Measurements from ENCODE around the gene SPTBN2. TPM values are rescaled to one million over a fixed set of nuclear protein-coding genes. Genes with fewer than 3 reads are reported as not detected.

Gene SPTBN2
- polyA plus RNA-seq, 2 of the 4 experiments (the other 2 are of a cell fraction), result 4.4 to 9.9 TPM

GRCh38 chr11:66713746-66714480, 15.1 kb downstream of the SPTBN2 start:
- no peak for ATAC-seq
- no peak for DNase-seq (ENCODE audit: low read depth in 1 of 2, low spot score in 1 of 2)
- WGBS (ENCODE audit: missing lambda C conversion rate), result 80% methylated on average over 12 of the region's 12 CpGs
- ChIA-PET POLR2A (no interaction called here), CTCF (interaction anchor here (0.7 to 2.8 kb wide), 6 partner anchors 9 to 120 kb away, joined by 3 to 8 read pairs (median 4); no protein-coding TSS in a partner anchor)
- TF ChIP-seq HOXA7 (CRISPR knock-in tag; IDR thresholded peaks at IDR 0.05) (no peak), KDM1A (IDR thresholded peaks at IDR 0.05; ENCODE audit: low read depth) (no peak), ZSCAN20 (CRISPR knock-in tag; IDR thresholded peaks at IDR 0.05) (no peak), TP53 (CRISPR knock-in tag; IDR thresholded peaks at IDR 0.05) (no peak), KDM5A (IDR thresholded peaks at IDR 0.05) (no peak), ZC3H11A (IDR thresholded peaks at IDR 0.05) (no peak), GATA3 (IDR thresholded peaks at IDR 0.05; ENCODE audit: borderline replicate concordance) (no peak), HES2 (IDR thresholded peaks at IDR 0.05) (no peak), SMC3 (IDR thresholded peaks at IDR 0.05) (no peak), FOSL2 (IDR thresholded peaks at IDR 0.05) (no peak), FOSL2 (CRISPR knock-in tag; IDR thresholded peaks at IDR 0.05) (no peak), JUNB (IDR thresholded peaks at IDR 0.05) (no peak), HOXB5 (CRISPR knock-in tag; IDR thresholded peaks at IDR 0.05) (no peak), EHMT2 (IDR thresholded peaks at IDR 0.05; ENCODE audit: low read depth) (no peak), JUN (IDR thresholded peaks at IDR 0.05) (no peak)
- TF ChIP-seq, protein P1, sequence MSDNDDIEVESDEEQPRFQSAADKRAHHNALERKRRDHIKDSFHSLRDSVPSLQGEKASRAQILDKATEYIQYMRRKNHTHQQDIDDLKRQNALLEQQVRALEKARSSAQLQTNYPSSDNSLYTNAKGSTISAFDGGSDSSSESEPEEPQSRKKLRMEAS (IDR thresholded peaks at IDR 0.05), result no peak
- TF ChIP-seq, protein P2, sequence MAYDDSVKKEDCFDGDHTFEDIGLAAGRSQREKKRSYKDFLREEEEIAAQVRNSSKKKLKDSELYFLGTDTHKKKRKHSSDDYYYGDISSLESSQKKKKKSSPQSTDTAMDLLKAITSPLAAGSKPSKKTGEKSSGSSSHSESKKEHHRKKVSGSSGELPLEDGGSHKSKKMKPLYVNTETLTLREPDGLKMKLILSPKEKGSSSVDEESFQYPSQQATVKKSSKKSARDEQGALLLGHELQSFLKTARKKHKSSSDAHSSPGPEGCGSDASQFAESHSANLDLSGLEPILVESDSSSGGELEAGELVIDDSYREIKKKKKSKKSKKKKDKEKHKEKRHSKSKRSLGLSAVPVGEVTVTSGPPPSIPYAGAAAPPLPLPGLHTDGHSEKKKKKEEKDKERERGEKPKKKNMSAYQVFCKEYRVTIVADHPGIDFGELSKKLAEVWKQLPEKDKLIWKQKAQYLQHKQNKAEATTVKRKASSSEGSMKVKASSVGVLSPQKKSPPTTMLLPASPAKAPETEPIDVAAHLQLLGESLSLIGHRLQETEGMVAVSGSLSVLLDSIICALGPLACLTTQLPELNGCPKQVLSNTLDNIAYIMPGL (CRISPR knock-in tag; IDR thresholded peaks at IDR 0.05; ENCODE audit: borderline replicate concordance), result no peak
- no peak overlapping the region for H3K27ac ChIP-seq
- H3K4me3 ChIP-seq, result no peak overlapping the region
- H3K4me2 ChIP-seq, result no peak overlapping the region
- H3K4me1 ChIP-seq, result no peaks in the 10 kb centered on the region
- no peak for FAIRE-seq
- no peaks in the 10 kb centered on the region for H3K9me3 ChIP-seq

DNA sequence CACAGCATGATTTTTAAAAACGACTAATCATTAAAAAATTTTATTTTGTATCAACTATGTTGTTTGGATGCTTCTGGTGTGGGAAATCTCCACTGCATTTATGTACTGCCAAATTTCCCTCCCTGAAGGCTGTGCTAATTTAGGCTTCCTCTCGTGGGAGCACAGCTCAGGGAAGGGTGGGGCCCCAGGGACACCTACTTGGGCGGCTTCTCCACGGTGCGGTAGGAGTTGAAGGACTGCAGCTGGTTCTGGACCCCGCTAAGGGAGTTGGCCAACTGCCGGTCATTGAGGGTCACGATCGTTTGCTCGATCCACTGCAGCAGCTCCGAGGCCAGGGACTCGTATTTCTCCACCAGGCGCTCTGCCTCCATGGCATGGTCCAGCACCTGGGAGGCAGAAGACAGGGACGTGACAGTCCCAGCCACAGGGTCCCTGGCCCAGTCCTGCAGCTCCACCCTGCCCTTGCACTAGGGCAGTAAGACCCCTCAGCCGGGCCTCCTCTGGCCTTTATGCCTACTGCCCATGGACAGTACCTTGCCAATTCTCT, 18.6 kb downstream of the SPTBN2 start:
- DNase-seq (ENCODE audit: low read depth in 1 of 2, low spot score in 1 of 2) (no peak), ATAC-seq (no peak), FAIRE-seq (no peak)
- no peak overlapping the region for H3K4me3 ChIP-seq
- ChIA-PET POLR2A (no interaction called here), CTCF (interaction anchor here (1.3 to 2.8 kb wide), 3 partner anchors 16 to 124 kb away, joined by 3 to 10 read pairs (median 7); no protein-coding TSS in a partner anchor)
- no peaks in the 10 kb centered on the region for H3K9me3 ChIP-seq
- TF ChIP-seq RCOR1 (IDR thresholded peaks at IDR 0.05; ENCODE audit: low read depth, low read length), result no peak
- TF ChIP-seq, protein P2 (CRISPR knock-in tag; IDR thresholded peaks at IDR 0.05; ENCODE audit: borderline replicate concordance), result no peak
- TF ChIP-seq MAFK (IDR thresholded peaks at IDR 0.05; ENCODE audit: partially characterized antibody), result no peak
- no peak for TF ChIP-seq RNF2 (IDR thresholded peaks at IDR 0.05; ENCODE audit: borderline replicate concordance, low read depth)
- TF ChIP-seq ZSCAN20 (CRISPR knock-in tag; IDR thresholded peaks at IDR 0.05), result no peak
- TF ChIP-seq CBX8 (IDR thresholded peaks at IDR 0.05), result no peak
- no peak overlapping the region for H3K27ac ChIP-seq
- WGBS (ENCODE audit: missing lambda C conversion rate), result 93% methylated on average over 13 of the region's 15 CpGs
- H3K4me2 ChIP-seq, result no peak overlapping the region
- H3K4me1 ChIP-seq, result no peaks in the 10 kb centered on the region
